ENCODE measurements around the gene APOE.
"Not testable (repeated sequence)": the region's sequence is repeated elsewhere in the genome, so short reads cannot be mapped to it uniquely, and the experiment has no call there.

APOE gene

GRCh38 chr19:44909775-44910174, 4.2 kb downstream of the APOE start:
- no peak for DNase-seq (ENCODE audit: low read depth)

DNA sequence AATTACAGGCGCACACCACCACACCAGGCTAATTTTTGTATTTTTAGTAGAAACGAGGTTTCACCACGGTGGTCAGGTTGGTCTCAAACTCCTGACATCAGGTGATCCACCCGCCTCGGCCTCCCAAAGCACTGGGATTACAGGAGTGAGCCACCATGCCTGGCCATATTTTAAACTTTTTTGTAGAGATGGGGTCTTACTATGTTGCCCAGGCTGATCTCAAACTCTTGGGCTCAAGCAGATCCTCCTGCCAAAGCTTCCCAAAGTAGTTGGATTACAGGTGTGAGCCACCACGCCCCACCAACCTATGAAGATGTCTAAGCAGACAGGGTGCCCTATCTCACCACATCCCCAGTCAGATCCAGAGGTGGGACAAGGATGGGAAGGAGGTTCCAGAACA, 6.3 kb downstream of the APOE start:
- not testable (repeated sequence) for DNase-seq (ENCODE audit: low read depth)

- no peak for DNase-seq (ENCODE audit: low read depth)
Measured at GRCh38 chr19:44912854-44913253, 7.3 kb downstream of the APOE start.

DNA sequence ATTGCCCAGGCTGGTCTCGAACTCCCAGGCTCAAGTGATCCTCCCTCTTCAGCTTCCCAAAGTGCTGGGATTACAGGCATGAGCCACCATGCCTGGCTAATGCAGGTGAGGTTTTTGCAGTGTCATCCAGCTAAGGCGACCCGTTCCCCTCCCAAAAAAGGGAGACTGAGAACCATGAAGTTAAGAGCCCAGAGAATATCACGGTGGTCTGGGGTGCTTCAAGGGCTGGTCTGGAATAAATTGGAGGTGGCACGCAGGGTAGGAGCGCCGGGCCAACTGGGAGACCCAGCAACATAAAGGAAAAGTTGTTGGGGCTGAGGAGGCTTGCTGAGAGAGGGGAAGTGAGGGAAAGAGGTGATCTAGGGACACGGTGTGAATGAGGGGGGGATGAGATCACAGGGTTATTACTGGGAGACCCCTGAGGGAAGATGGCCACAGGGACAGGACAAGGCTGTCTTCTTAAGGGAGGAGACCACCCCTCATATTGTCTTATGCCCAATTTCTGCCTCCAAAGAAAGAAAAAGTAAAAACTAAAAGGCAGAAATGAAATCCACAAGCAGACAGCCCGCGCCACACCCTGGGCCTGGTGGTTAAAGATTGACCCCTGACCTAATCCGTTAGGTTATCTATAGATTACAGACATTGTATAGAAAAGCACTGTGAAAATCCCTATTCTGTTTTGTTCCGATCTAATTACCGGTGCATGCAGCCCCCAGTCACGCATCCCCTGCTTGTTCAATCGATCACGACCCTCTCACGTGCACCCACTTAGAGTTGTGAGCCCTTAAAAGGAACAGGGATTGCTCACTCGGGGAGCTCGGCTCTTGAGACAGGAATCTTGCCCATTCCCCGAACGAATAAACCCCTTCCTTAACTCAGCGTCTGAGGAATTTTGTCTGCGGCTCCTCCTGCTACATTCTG, 8.2 kb downstream of the APOE start:
- DNase-seq (ENCODE audit: low read depth) = not testable (repeated sequence)

DNA sequence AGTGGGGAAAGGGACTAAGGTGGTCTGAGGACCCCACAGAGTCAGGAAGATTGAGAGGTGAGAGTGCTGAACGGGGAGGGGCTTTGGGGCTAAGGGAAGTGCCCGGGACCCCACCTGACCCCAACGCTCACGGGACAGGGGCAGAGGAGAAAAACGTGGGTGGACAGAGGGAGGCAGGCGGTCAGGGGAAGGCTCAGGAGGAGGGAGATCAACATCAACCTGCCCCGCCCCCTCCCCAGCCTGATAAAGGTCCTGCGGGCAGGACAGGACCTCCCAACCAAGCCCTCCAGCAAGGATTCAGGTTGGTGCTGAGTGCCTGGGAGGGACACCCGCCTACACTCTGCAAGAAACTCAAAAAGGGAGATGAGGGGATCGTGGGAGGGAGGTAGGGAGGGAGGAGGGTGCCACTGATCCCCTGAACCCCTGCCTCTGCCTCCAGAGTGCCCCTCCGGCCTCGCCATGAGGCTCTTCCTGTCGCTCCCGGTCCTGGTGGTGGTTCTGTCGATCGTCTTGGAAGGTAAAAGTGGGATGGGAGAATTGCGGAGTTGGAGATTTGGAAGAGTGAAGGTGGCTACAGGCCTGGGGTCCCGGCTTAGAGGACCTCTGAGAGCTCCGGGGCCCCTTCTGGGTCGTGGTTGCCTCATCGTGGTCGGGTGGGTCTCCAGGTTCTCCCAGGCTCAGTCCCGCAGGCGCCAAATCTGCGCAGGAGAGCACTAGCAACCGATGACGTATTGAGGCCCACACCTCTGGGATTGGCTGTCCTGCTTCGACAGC, 9.0 kb downstream of the APOE start, which contains the start of gene APOC1:
APOC1 (plus strand) TSS at position 176 of the 774 bp plus-strand sequence; CDS start at position 460, 284 bp downstream.
- DNase-seq (ENCODE audit: low read depth) = not testable (repeated sequence)

GRCh38 chr19:44924243-44924725, 18.7 kb downstream of the APOE start:
- no peak for DNase-seq (ENCODE audit: low read depth)

GRCh38 chr19:44925114-44925891, 19.7 kb downstream of the APOE start:
- DNase-seq (ENCODE audit: low read depth) = no peak

DNA sequence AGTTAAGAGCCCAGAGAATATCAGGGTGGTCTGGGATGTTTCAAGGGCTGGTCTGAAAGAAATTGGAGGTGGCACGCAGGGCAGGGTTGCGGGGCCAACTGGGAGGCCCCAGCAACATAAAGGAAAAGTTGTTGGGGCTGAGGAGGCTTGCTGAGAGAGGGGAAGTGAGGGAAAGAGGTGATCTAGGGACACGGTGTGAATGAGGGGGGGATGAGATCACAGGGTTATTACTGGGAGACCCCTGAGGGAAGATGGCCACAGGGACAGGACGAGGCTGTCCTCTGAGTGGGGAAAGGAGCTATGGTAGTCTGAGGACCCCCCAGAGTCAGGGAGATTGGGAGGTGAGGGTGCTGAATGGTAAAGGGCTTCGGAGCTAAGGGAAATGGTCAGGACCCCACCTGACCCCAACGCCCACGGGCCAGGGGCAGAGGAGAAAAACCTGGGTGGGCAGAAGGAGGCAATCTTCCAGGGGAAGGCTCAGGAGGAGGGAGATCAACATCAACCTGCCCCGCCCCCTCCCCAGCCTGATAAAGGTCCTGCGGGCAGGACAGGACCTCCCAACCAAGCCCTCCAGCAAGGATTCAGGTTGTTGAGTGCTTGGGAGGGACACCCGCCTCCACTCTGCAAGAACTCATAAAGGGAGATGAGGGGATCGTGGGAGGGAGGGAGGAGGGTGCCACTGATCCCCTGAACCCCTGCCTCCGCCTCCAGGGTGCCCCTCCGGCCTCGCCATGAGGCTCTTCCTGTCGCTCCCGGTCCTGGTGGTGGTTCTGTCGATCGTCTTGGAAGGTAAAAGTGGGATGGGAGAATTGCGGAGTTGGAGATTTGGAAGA, 20.9 kb downstream of the APOE start:
- not testable (repeated sequence) for DNase-seq (ENCODE audit: low read depth)

DNA sequence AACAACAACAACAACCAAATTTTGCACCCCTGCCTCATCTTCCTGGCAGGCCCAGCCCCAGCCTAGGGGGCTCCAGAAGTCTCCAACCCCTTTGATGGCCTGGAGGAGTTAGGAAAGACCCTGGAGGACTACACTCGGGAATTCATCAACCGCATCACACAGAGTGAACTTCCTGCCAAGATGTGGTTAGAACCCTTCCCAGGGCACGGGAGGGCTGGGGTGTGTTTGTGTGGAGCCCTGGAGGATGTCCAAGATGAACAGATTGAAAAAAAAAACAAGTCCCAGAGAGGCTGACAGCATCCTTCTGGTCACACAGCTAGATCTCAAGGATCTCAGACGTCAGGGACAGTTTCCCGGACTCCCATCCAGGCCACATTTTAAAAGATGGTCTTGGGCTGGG, 22.1 kb downstream of the APOE start:
- DNase-seq (ENCODE audit: low read depth) = no peak

- no peak for DNase-seq (ENCODE audit: low read depth)
Measured at GRCh38 chr19:44930088-44930487, 24.5 kb downstream of the APOE start.

DNA sequence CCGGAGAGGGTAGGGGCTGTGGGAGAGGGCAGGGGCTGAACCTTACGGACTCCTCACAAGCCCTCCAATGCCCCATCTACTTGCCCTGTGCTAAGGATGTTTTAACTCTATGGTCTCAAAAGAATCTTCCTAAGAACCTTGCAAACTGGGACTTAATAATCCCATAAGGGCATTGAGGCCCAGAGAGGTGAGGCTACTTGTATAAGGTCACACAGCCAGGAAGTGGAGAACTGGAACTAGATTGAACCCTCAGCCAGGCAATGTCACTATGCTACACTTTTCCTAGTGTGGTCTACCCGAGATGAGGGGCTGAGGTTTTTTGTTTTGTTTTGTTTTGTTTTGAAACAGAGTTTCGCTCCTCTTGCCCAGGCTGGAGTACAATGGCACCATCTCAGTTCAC, 25.9 kb downstream of the APOE start:
- no peak for DNase-seq (ENCODE audit: low read depth)

- DNase-seq (ENCODE audit: low read depth) = no peak
Measured at GRCh38 chr19:44939668-44940067, 34.1 kb downstream of the APOE start.

GRCh38 chr19:44942067-44942571, 36.5 kb downstream of the APOE start, which contains the start of gene APOC4:
Gene APOC4, plus strand, starts transcription at chr19:44942237. Its CDS starts 41 bp downstream, at chr19:44942278.
- no peak for DNase-seq (ENCODE audit: low read depth)

GRCh38 chr19:44943801-44944249, 38.2 kb downstream of the APOE start:
- DNase-seq (ENCODE audit: low read depth) = peak; percentile 45

DNA sequence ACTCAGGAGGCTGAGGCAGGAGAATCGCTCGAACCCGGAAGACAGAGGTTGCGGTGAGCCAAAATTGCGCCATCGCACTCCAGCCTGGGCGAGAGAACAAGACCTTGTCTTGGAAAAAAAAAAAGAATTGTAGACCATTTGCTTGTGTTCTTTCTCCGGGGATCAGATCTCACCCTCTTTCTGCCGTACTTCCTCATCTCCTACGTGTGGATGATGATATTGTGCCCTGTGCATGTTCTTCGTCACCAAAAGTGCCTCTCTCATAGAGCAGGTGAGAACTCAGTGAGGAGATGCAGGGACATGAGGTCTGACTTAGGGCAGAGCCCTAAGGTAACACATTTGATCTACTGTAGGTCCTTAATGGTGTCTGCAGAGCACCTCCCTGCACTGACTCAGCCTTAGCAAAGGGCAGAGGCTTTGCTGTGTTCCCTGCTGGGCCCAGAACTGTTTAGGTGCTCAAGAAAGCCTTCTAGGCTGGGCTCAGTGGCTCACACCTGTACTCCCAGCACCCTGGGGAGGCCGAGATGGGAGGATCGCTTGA, 41.5 kb downstream of the APOE start:
- DNase-seq (ENCODE audit: low read depth) = peak; percentile 49

GRCh38 chr19:44948237-44948636, 42.6 kb downstream of the APOE start:
- DNase-seq (ENCODE audit: low read depth) = no peak

DNA sequence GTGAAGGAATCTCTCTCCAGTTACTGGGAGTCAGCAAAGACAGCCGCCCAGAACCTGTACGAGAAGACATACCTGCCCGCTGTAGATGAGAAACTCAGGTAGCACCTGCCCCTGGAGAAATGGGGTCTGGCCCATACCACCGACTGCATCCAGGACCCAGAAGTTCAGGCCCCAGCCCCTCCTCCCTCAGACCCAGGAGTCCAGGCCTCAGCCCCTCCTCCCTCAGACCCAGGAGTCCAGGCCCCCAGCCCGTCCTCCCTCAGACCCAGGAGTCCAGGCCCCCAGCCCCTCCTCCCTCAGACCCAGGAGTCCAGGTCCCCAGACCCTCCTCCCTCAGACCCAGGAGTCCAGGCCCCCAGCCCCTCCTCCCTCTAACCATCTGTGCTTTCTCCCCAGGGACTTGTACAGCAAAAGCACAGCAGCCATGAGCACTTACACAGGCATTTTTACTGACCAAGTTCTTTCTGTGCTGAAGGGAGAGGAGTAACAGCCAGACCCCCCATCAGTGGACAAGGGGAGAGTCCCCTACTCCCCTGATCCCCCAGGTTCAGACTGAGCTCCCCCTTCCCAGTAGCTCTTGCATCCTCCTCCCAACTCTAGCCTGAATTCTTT, 43.3 kb downstream of the APOE start:
- DNase-seq (ENCODE audit: low read depth) = no peak

DNA sequence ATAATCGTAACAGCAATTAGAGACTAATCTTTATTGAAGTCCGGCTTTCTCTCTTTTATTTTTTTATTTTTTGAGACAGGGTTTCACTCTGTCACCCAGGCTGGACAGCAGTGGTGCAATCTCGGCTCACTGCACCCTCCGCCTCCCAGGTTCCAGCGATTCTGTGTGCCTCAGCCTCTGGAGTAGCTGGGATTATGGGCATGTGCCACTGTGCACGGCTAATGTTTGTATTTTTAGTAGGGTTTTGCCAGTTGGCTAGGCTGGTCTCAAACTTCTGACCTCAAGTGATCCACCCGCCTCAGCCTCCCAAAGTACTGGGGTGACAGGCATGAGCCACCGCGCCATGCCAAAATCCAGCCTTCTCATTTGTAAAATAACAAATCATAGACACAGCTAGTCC, 44.0 kb downstream of the APOE start:
- no peak for DNase-seq (ENCODE audit: low read depth)

- peak; percentile 62 for DNase-seq (ENCODE audit: low read depth)
Measured at GRCh38 chr19:44951179-44952159, 45.9 kb downstream of the APOE start.
